HCT116 (cell line): Measurements from ENCODE around the gene SORCS2.

ENCODE experiments used
- ATF3 ChIP-seq: IDR thresholded peaks from 2 replicates; pipeline ENCODE4 v1.6.1; 2012
- YY1 ChIP-seq: IDR thresholded peaks from 2 replicates; pipeline ENCODE4 v1.6.1; 2011; ENCODE audit warnings: low read length, low read depth, moderate library complexity, mild to moderate bottlenecking; ENCODE audit not compliant: insufficient replicate concordance; ENCODE audit errors: extremely low read depth
- TF ChIP-seq, protein P1 (sequence below), 3 experiments: fragments of 200-600 bp in 1 of 3; sonication (generic) in 1 of 3; IDR thresholded peaks in 2 of 3; conservative IDR thresholded peaks in 1 of 3; 2 replicates each; pipeline ENCODE4 v1.5.1; 2012 to 2017; ENCODE audit warnings: low read depth in 2 of 3, low read length in 2 of 3, antibody characterized with exemption in 1 of 3, borderline replicate concordance in 1 of 3, control low read depth in 1 of 3, mild to moderate bottlenecking in 1 of 3, mixed read lengths in 1 of 3, mixed run types in 1 of 3, moderate library complexity in 1 of 3; ENCODE audit not compliant: insufficient read depth in 1 of 3

DNA sequence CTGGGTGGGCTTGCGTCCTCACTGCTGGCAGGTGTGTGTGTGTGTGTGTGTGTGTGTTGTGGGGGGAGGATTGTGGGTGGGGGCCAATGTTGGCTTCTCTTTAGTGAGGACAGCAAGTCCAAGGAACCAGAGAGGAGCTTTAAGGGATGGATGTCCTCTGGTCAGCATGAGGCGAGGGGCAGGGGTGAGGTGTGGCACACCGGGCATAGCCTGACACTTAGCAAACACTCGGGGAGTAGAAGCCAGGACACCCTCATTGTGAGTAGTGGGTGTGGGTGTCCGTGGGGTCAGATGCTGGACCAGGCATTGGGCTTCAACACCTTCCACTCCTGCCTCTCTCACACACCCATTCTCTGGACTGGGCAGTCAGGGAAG, 2.8 kb downstream of the SORCS2 start:
- TF ChIP-seq, protein P1, sequence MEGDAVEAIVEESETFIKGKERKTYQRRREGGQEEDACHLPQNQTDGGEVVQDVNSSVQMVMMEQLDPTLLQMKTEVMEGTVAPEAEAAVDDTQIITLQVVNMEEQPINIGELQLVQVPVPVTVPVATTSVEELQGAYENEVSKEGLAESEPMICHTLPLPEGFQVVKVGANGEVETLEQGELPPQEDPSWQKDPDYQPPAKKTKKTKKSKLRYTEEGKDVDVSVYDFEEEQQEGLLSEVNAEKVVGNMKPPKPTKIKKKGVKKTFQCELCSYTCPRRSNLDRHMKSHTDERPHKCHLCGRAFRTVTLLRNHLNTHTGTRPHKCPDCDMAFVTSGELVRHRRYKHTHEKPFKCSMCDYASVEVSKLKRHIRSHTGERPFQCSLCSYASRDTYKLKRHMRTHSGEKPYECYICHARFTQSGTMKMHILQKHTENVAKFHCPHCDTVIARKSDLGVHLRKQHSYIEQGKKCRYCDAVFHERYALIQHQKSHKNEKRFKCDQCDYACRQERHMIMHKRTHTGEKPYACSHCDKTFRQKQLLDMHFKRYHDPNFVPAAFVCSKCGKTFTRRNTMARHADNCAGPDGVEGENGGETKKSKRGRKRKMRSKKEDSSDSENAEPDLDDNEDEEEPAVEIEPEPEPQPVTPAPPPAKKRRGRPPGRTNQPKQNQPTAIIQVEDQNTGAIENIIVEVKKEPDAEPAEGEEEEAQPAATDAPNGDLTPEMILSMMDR (IDR thresholded peaks at IDR 0.05 in 2 of 3, conservative IDR thresholded peaks at IDR 0.05 in 1 of 3; ENCODE audit: borderline replicate concordance in 1 of 3, insufficient read depth in 1 of 3, low read depth in 2 of 3, low read length in 2 of 3), result no peak
- TF ChIP-seq ATF3 (no peak), YY1 (no peak)
